Stimulated activated naive CD8-positive, alpha-beta T cell treated with anti-CD3 and anti-CD28 coated beads, Interleukin-15, amount 100 ng/mL, for 72 hours (primary cell): ENCODE results near the gene NCOA1.
A peak's percentile ranks its signal among the peaks of the same experiment; 100 is the strongest.

Experiments used
- ATAC-seq: fragments of 150-1000 bp; cut with Tn5 transposase; 2 replicates; pipeline ENCODE4 v1.10.0; 2021; ENCODE audit warnings: mild to moderate bottlenecking, moderate library complexity
- DNase-seq, 2 donors: peaks; one replicate each; pipeline ENCODE4 v3.0.0; 2021 to 2022
- H3K27ac Mint-ChIP-seq, 2 donors: one replicate each; pipeline ENCODE4 v1.8.0; 2022; ENCODE audit warnings: mild to moderate bottlenecking in 2 of 2, mixed read lengths in 2 of 2, moderate library complexity in 2 of 2
- H3K27me3 Mint-ChIP-seq: one replicate; pipeline ENCODE4 v1.8.0; 2022; ENCODE audit warnings: mixed read lengths
- H3K4me1 Mint-ChIP-seq: one replicate; pipeline ENCODE4 v1.8.0; 2022; ENCODE audit warnings: mild to moderate bottlenecking, mixed read lengths
- H3K4me3 Mint-ChIP-seq, 2 donors: one replicate each; pipeline ENCODE4 v1.8.0; 2022; ENCODE audit warnings: mild to moderate bottlenecking in 2 of 2, mixed read lengths in 2 of 2, moderate library complexity in 1 of 2
- H3K9me3 Mint-ChIP-seq, 2 donors: one replicate each; pipeline ENCODE4 v1.8.0; 2022; ENCODE audit warnings: mixed read lengths in 2 of 2

NCOA1 gene

GRCh38 chr2:24818721-24819167, 327.7 kb downstream of the NCOA1 start:
- Mint-ChIP-seq H3K4me3 (no peak overlapping the region), H3K27ac (peak overlapping the region; percentile 42 to 66), H3K27me3 (no peaks in the 10 kb centered on the region), H3K4me1 (peaks cover 12% of the 10 kb centered on the region), H3K9me3 (no peaks in the 10 kb centered on the region)
- ATAC-seq (no peak), DNase-seq (no peak)

- H3K9me3 Mint-ChIP-seq: no peaks in the 10 kb centered on the region
- peak; percentile 7 for ATAC-seq
- no peaks in the 10 kb centered on the region for H3K27me3 Mint-ChIP-seq
- no peak for DNase-seq
- peak overlapping the region in 1 of 2 donors; percentile 65 for H3K27ac Mint-ChIP-seq
- no peak overlapping the region for H3K4me3 Mint-ChIP-seq
- peaks cover 14% of the 10 kb centered on the region for H3K4me1 Mint-ChIP-seq
These were observed 328.6 kb downstream of the NCOA1 start for GRCh38 chr2:24819442-24820174.

GRCh38 chr2:24820175-24820513, 329.1 kb downstream of the NCOA1 start:
- no peak overlapping the region for H3K27ac Mint-ChIP-seq

More at GRCh38 chr2:24820175-24820513, 329.1 kb downstream of the NCOA1 start:
- ATAC-seq (peak; percentile 6), DNase-seq (no peak)
- Mint-ChIP-seq H3K9me3 (no peaks in the 10 kb centered on the region), H3K4me3 (no peak overlapping the region), H3K4me1 (peaks cover 18% of the 10 kb centered on the region), H3K27me3 (no peaks in the 10 kb centered on the region)
